Measurements from ENCODE around the gene LAMTOR1. TPM values are rescaled to one million over a fixed set of nuclear protein-coding genes. Genes with fewer than 3 reads are reported as not detected.

LAMTOR1 gene
- total RNA-seq, 2 donors from 2014 or later: 128 to 230 TPM

DNA sequence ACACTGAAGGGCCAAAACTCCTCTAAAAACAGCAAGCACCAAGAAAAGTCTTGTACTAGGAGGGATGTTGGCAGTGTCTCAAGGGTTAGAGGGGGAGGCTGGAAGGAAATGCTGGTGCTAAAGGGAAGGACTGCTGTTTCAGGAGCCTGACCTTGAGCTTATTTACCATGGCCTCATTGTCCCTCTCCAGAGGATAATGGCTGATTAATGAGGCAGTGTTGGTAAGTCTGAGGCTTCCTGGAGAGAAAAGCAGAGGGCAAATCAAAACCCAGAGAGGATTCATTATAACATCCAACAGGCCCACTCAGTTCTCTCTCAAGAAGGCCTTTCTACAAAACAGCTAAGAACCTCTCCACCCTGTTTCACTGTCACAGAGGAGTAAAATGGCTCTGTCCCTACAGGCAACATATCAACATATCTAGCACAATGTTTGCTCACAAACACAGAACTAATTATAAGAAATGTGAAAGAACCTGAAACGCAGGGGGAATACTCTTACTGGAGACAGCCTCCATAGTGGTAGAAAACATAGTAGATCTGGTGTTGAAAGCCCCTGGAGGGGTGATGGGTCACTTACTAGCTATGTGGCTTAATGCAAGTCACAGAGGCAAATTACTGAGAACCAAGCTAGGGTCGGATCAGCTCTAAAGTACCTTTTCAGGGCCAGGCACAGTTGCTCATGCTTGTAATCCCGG lies 54.2 kb downstream of the LAMTOR1 start:
- no peaks in the 10 kb centered on the region for H3K4me1 ChIP-seq (replicated peaks)
- 73% methylated on average over 3 of the region's 3 CpGs for WGBS
- intact Hi-C loops (cut with DNase I): no loop called here
- H3K9me3 ChIP-seq: no peaks in the 10 kb centered on the region
- no peaks in the 10 kb centered on the region for H3K36me3 ChIP-seq
- DNase-seq (ENCODE audit: low spot score): no peak
- TF ChIP-seq, protein P1, sequence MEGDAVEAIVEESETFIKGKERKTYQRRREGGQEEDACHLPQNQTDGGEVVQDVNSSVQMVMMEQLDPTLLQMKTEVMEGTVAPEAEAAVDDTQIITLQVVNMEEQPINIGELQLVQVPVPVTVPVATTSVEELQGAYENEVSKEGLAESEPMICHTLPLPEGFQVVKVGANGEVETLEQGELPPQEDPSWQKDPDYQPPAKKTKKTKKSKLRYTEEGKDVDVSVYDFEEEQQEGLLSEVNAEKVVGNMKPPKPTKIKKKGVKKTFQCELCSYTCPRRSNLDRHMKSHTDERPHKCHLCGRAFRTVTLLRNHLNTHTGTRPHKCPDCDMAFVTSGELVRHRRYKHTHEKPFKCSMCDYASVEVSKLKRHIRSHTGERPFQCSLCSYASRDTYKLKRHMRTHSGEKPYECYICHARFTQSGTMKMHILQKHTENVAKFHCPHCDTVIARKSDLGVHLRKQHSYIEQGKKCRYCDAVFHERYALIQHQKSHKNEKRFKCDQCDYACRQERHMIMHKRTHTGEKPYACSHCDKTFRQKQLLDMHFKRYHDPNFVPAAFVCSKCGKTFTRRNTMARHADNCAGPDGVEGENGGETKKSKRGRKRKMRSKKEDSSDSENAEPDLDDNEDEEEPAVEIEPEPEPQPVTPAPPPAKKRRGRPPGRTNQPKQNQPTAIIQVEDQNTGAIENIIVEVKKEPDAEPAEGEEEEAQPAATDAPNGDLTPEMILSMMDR (IDR thresholded peaks at IDR 0.05): no peak
- no peak for TF ChIP-seq POLR2A (IDR thresholded peaks at IDR 0.05)
- no peak for TF ChIP-seq POLR2AphosphoS5 (IDR thresholded peaks at IDR 0.05)
- no peak overlapping the region for H3K4me3 ChIP-seq
- H3K27ac ChIP-seq: peak overlapping the region; percentile 31 to 56
- no peaks in the 10 kb centered on the region for H3K27me3 ChIP-seq (replicated peaks; ENCODE audit: insufficient read depth)

Small RNAs within 50 kb of the gene (microRNA-seq; reads per million reads assigned to microRNA genes)
- not detected for gene MIR3165

Small RNAs within 50 kb of the gene (small RNA-seq; reads per million reads assigned to genes)
- 0 reads per million in 2 donors for gene MIR3165
- 0 reads per million in 2 donors for gene RNU6-72P

Other genes with a start within 250 kb of the LAMTOR1 start
- not detected for gene DEFB131B, start 224.8 kb downstream of the LAMTOR1 start, total RNA-seq
- gene XNDC1N, start 174.7 kb downstream of the LAMTOR1 start, total RNA-seq: 1 to 10 TPM; 4.9 to 7.7 TPM
- 10 to 100 TPM; 32.4 to 48.0 TPM for gene RNF121, start 174.3 kb downstream of the LAMTOR1 start, total RNA-seq
- 10 to 100 TPM in 1 of 2 donors, 1 to 10 TPM in 1; 3.1 to 13.9 TPM for gene IL18BP, start 104.4 kb downstream of the LAMTOR1 start, total RNA-seq
- gene NUMA1, start 22.8 kb downstream of the LAMTOR1 start, total RNA-seq: 100 to 1,000 TPM; 623 to 712 TPM
- gene LRRC51, start 22.4 kb downstream of the LAMTOR1 start, total RNA-seq: 10 to 100 TPM; 13.1 to 25.1 TPM
- not detected for gene TOMT, start 2.6 kb upstream of the LAMTOR1 start, total RNA-seq
- gene ANAPC15, start 9.4 kb upstream of the LAMTOR1 start, total RNA-seq: 10 to 100 TPM; 28.9 to 54.2 TPM
- not detected for gene FOLR3, start 32.4 kb upstream of the LAMTOR1 start, total RNA-seq
- gene FOLR1, start 88.8 kb upstream of the LAMTOR1 start, total RNA-seq: 1 to 10 TPM in 1 of 2 donors, not detected in 1; 8.9 TPM
- gene FOLR2, start 113.5 kb upstream of the LAMTOR1 start, total RNA-seq: 10 to 100 TPM in 1 of 2 donors, under 1 TPM in 1; 0.87 to 23.9 TPM
- 100 to 1,000 TPM in 1 of 2 donors, 10 to 100 TPM in 1; 85.0 to 142 TPM for gene INPPL1, start 121.5 kb upstream of the LAMTOR1 start, total RNA-seq
- under 1 TPM in 1 of 2 donors, not detected in 1; 0.40 TPM for gene PHOX2A, start 140.9 kb upstream of the LAMTOR1 start, total RNA-seq

Data from prostate gland (tissue), 2 donors.